Right atrium auricular region (tissue), 2 donors: ENCODE measurements around the gene FAM3A. TPM values are rescaled to one million over a fixed set of nuclear protein-coding genes. Genes with fewer than 3 reads are reported as not detected.
A peak's percentile ranks its signal among the peaks of the same experiment; 100 is the strongest.
"Not testable (repeated sequence)": the region's sequence is repeated elsewhere in the genome, so short reads cannot be mapped to it uniquely, and the experiment has no call there.

ENCODE experiments used
- DNase-seq: peaks from one replicate; pipeline ENCODE4 v3.0.0-alpha.2; 2019; ENCODE audit warnings: low spot score
- H3K27ac ChIP-seq, 2 donors: fragments of 200-600 bp; sonication (generic); 1 replicate in 1 of 2; 2 replicates in 1 of 2; pipeline ENCODE4 v1.5.1; 2016 to 2019
- H3K27me3 ChIP-seq, 2 donors: fragments of 200-600 bp; sonication (generic); one replicate each; pipeline versions ENCODE4 v1.5.1 to v1.6.0; 2017 to 2019
- H3K36me3 ChIP-seq: fragments of 200-600 bp; sonication (generic); one replicate; pipeline ENCODE4 v1.5.1; 2016
- H3K4me1 ChIP-seq, 2 donors: fragments of 200-600 bp; sonication (generic); one replicate each; pipeline versions ENCODE4 v1.5.1 to v1.6.0; 2017 to 2019
- H3K4me3 ChIP-seq, 2 donors: fragments of 200-600 bp; sonication (generic); 1 replicate in 1 of 2; 2 replicates in 1 of 2; pipeline ENCODE4 v1.5.1; 2017 to 2019; ENCODE audit warnings: mild to moderate bottlenecking in 1 of 2, moderate library complexity in 1 of 2
- H3K9me3 ChIP-seq, 2 donors: fragments of 200-600 bp; sonication (generic); one replicate each; pipeline ENCODE4 v1.5.1; 2019
- CTCF ChIP-seq, 2 donors: fragments of 200-600 bp; sonication (generic); IDR thresholded peaks; one replicate each; pipeline ENCODE4 v1.5.1; 2019; ENCODE audit warnings: antibody characterized with exemption in 2 of 2
- total RNA-seq, 2 donors: library from RNA; depleted of rRNA; stranded (reverse); fragments of >200 nt; gene quantifications; one replicate each; pipeline ENCODE4 v1.1.0, GENCODE V29; 2016

The FAM3A gene
- total RNA-seq, 2 donors from 2014 or later, result 47.1 to 61.2 TPM

- Histone ChIP-seq H3K9me3 (no peaks in the 10 kb centered on the region), H3K4me3 (peak overlapping the region in 1 of 2 donors; percentile 1), H3K27ac (peak overlapping the region; percentile 76 to 88), H3K4me1 (peaks cover 0 to 37% of the 10 kb centered on the region in 2 donors), H3K36me3 (no peaks in the 10 kb centered on the region), H3K27me3 (no peaks in the 10 kb centered on the region)
- peak; percentile 95 for DNase-seq
- no peak for TF ChIP-seq CTCF (IDR thresholded peaks at IDR 0.05)
Observed at GRCh38 chrX:154541896-154542722, 26.1 kb upstream of the FAM3A start.

- peaks cover 0 to 37% of the 10 kb centered on the region in 2 donors for H3K4me1 ChIP-seq
- H3K36me3 ChIP-seq, result no peaks in the 10 kb centered on the region
- peak overlapping the region; percentile 76 to 88 for H3K27ac ChIP-seq
- H3K9me3 ChIP-seq, result no peaks in the 10 kb centered on the region
- no peak overlapping the region for H3K4me3 ChIP-seq
- TF ChIP-seq CTCF (IDR thresholded peaks at IDR 0.05), result no peak
- DNase-seq, result no peak
- H3K27me3 ChIP-seq, result no peaks in the 10 kb centered on the region
Observed at GRCh38 chrX:154541589-154541895, 25.5 kb upstream of the FAM3A start.

GRCh38 chrX:154540897-154541535 lies 25.0 kb upstream of the FAM3A start:
- no peak for TF ChIP-seq CTCF (IDR thresholded peaks at IDR 0.05)
- H3K4me3 ChIP-seq, result no peak overlapping the region
- DNase-seq, result no peak
- H3K27ac ChIP-seq, result peak overlapping the region; percentile 76 to 88
- no peaks in the 10 kb centered on the region for H3K9me3 ChIP-seq
- no peaks in the 10 kb centered on the region for H3K27me3 ChIP-seq
- no peaks in the 10 kb centered on the region for H3K36me3 ChIP-seq
- peaks cover 0 to 33% of the 10 kb centered on the region in 2 donors for H3K4me1 ChIP-seq

- not testable (repeated sequence) for H3K4me3 ChIP-seq, DNase-seq, H3K9me3 ChIP-seq, H3K27me3 ChIP-seq, H3K36me3 ChIP-seq
- Histone ChIP-seq H3K4me1 (peaks cover 0 to 30% of the 10 kb centered on the region in 2 donors), H3K27ac (peak overlapping the region; percentile 76 to 88)
Observed at GRCh38 chrX:154540365-154540764, 24.3 kb upstream of the FAM3A start.

- peaks cover 10% of the 10 kb centered on the region for H3K36me3 ChIP-seq
- no peaks in the 10 kb centered on the region for H3K27me3 ChIP-seq
- H3K4me1 ChIP-seq, result peaks cover 0 to 35% of the 10 kb centered on the region in 2 donors
- no peak for TF ChIP-seq CTCF (IDR thresholded peaks at IDR 0.05)
- H3K4me3 ChIP-seq, result no peak overlapping the region
- no peak for DNase-seq
- H3K27ac ChIP-seq, result no peak overlapping the region
- no peaks in the 10 kb centered on the region for H3K9me3 ChIP-seq
Observed at GRCh38 chrX:154539077-154539476, 23.0 kb upstream of the FAM3A start.

- no peaks in the 10 kb centered on the region for H3K9me3 ChIP-seq
- DNase-seq, result no peak
- H3K4me3 ChIP-seq, result no peak overlapping the region
- H3K4me1 ChIP-seq, result peaks cover 0 to 7% of the 10 kb centered on the region in 2 donors
- no peak overlapping the region for H3K27ac ChIP-seq
- TF ChIP-seq CTCF (IDR thresholded peaks at IDR 0.05), result no peak
- H3K27me3 ChIP-seq, result no peaks in the 10 kb centered on the region
- H3K36me3 ChIP-seq, result peaks cover 10% of the 10 kb centered on the region
Observed at GRCh38 chrX:154535892-154536291, 19.9 kb upstream of the FAM3A start.
